ENCODE data around the gene TKT. TPM values are rescaled to one million over a fixed set of nuclear protein-coding genes. Genes with fewer than 3 reads are reported as not detected.

The TKT gene
- total and polyA plus RNA-seq, 2 experiments from 2014 or later = 584 to 1,411 TPM

DNA sequence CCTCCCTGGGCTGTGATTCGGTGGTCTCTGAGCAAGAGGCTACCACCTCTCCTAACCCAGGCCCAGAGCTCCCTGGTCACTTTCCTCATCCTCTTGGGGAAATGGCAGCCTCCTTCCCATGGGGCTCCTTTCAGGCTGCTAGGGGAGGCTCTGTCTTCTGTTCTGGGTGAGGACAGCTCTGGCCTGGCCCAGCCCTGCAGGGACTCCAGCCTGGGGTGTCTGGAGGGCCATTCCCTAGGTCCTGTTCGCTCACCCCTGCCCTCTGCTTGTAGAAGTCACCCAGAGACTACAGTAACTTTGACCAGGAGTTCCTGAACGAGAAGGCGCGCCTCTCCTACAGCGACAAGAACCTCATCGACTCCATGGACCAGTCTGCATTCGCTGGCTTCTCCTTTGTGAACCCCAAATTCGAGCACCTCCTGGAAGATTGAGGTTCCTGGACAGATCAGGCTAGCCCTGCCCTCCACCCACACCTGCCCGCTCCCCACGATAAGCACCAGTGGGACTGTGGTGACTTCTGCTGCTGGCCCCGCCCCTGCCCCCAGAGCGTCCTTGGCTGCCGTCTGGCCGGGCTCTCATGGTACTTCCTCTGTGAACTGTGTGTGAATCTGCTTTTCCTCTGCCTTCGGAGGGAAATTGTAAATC lies 63.9 kb downstream of the TKT start:
- Histone ChIP-seq H3F3A (replicated peaks; ENCODE audit: low read depth) (no peaks in the 10 kb centered on the region), H4K20me1 (replicated peaks; ENCODE audit: insufficient read depth) (no peaks in the 10 kb centered on the region), H3K4me3 (no peak overlapping the region), H3K36me3 (ENCODE audit: insufficient read depth) (no peaks in the 10 kb centered on the region), H3K27me3 (ENCODE audit: insufficient read depth) (no peaks in the 10 kb centered on the region), H3K27ac (ENCODE audit: low read depth) (no peak overlapping the region), H3K9me2 (ENCODE audit: insufficient read depth) (no peaks in the 10 kb centered on the region), H3K4me1 (ENCODE audit: insufficient read depth) (peaks cover 13% of the 10 kb centered on the region), H3K79me2 (replicated peaks; ENCODE audit: insufficient read depth) (no peaks in the 10 kb centered on the region), H3K4me2 (no peak overlapping the region), H2AFZ (no peak overlapping the region)
- no peaks in the 10 kb centered on the region for H3K9me3 Mint-ChIP-seq
- H3K4me3 Mint-ChIP-seq = no peak overlapping the region
- no peak overlapping the region for H3K27ac Mint-ChIP-seq
- TF ChIP-seq ETS1 (IDR thresholded peaks at IDR 0.05) = no peak
- TF ChIP-seq, protein P1, sequence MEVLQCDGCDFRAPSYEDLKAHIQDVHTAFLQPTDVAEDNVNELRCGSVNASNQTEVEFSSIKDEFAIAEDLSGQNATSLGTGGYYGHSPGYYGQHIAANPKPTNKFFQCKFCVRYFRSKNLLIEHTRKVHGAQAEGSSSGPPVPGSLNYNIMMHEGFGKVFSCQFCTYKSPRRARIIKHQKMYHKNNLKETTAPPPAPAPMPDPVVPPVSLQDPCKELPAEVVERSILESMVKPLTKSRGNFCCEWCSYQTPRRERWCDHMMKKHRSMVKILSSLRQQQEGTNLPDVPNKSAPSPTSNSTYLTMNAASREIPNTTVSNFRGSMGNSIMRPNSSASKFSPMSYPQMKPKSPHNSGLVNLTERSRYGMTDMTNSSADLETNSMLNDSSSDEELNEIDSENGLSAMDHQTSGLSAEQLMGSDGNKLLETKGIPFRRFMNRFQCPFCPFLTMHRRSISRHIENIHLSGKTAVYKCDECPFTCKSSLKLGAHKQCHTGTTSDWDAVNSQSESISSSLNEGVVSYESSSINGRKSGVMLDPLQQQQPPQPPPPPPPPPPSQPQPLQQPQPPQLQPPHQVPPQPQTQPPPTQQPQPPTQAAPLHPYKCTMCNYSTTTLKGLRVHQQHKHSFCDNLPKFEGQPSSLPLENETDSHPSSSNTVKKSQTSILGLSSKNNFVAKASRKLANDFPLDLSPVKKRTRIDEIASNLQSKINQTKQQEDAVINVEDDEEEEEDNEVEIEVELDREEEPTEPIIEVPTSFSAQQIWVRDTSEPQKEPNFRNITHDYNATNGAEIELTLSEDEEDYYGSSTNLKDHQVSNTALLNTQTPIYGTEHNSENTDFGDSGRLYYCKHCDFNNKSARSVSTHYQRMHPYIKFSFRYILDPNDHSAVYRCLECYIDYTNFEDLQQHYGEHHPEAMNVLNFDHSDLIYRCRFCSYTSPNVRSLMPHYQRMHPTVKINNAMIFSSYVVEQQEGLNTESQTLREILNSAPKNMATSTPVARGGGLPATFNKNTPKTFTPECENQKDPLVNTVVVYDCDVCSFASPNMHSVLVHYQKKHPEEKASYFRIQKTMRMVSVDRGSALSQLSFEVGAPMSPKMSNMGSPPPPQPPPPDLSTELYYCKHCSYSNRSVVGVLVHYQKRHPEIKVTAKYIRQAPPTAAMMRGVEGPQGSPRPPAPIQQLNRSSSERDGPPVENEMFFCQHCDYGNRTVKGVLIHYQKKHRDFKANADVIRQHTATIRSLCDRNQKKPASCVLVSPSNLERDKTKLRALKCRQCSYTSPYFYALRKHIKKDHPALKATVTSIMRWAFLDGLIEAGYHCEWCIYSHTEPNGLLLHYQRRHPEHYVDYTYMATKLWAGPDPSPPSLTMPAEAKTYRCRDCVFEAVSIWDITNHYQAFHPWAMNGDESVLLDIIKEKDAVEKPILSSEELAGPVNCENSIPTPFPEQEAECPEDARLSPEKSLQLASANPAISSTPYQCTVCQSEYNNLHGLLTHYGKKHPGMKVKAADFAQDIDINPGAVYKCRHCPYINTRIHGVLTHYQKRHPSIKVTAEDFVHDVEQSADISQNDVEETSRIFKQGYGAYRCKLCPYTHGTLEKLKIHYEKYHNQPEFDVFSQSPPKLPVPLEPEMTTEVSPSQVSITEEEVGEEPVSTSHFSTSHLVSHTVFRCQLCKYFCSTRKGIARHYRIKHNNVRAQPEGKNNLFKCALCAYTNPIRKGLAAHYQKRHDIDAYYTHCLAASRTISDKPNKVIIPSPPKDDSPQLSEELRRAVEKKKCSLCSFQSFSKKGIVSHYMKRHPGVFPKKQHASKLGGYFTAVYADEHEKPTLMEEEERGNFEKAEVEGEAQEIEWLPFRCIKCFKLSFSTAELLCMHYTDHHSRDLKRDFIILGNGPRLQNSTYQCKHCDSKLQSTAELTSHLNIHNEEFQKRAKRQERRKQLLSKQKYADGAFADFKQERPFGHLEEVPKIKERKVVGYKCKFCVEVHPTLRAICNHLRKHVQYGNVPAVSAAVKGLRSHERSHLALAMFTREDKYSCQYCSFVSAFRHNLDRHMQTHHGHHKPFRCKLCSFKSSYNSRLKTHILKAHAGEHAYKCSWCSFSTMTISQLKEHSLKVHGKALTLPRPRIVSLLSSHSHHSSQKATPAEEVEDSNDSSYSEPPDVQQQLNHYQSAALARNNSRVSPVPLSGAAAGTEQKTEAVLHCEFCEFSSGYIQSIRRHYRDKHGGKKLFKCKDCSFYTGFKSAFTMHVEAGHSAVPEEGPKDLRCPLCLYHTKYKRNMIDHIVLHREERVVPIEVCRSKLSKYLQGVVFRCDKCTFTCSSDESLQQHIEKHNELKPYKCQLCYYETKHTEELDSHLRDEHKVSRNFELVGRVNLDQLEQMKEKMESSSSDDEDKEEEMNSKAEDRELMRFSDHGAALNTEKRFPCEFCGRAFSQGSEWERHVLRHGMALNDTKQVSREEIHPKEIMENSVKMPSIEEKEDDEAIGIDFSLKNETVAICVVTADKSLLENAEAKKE (CRISPR knock-in tag; IDR thresholded peaks at IDR 0.05) = no peak
- no peak for TF ChIP-seq JUNB (IDR thresholded peaks at IDR 0.05; ENCODE audit: unreplicated experiment)
- TF ChIP-seq NANOG (IDR thresholded peaks at IDR 0.05; ENCODE audit: borderline replicate concordance) = no peak
- no peak for TF ChIP-seq STAT1 (IDR thresholded peaks at IDR 0.05; ENCODE audit: unreplicated experiment)
- no peak for TF ChIP-seq EZH2 (IDR thresholded peaks at IDR 0.05; ENCODE audit: low read depth, unreplicated experiment)
- no peak for TF ChIP-seq EZH2phosphoT487 (IDR thresholded peaks at IDR 0.05; ENCODE audit: unreplicated experiment)
- peaks cover 12% of the 10 kb centered on the region for H3K27me3 Mint-ChIP-seq (ENCODE audit: insufficient read depth, low read depth, poor library complexity)
- peaks cover 28% of the 10 kb centered on the region for H3K4me1 Mint-ChIP-seq
- ATAC-seq (no peak), DNase-seq (ENCODE audit: low spot score) (no peak)
- no peaks in the 10 kb centered on the region; the same call in 2 of the 3 replicates for H3K36me3 Mint-ChIP-seq (ENCODE audit: low read depth)
